Liver (tissue), 3 donors: Measurements from ENCODE around the gene CSTA.

Experiments
- CTCF ChIP-seq: fragments of 150-350 bp; IDR thresholded peaks from 2 replicates; pipeline ENCODE4 v1.5.1; 2017; ENCODE audit warnings: improper control_type of control experiment, low read depth, low read length; ENCODE audit not compliant: missing input control
- JUND ChIP-seq, 2 donors: IDR thresholded peaks; 2 replicates each; pipeline ENCODE4 v1.6.1; 2016; ENCODE audit warnings: antibody characterized with exemption in 2 of 2
- MAX ChIP-seq: IDR thresholded peaks from 2 replicates; pipeline ENCODE4 v1.6.1; 2016; ENCODE audit warnings: antibody characterized with exemption
- TAF1 ChIP-seq: conservative IDR thresholded peaks from 2 replicates; pipeline ENCODE4 v1.6.1; 2016; ENCODE audit warnings: antibody characterized with exemption, mild to moderate bottlenecking
- donor health status: healthy.
- donor health status: healthy.

GRCh38 chr3:122365073-122365472 is 40.0 kb downstream of the CSTA start:
- no peak for TF ChIP-seq JUND (IDR thresholded peaks at IDR 0.05)
- no peak for TF ChIP-seq CTCF
- no peak for TF ChIP-seq TAF1
- TF ChIP-seq MAX, result no peak
